ENCODE measurements around the gene COL13A1.

Gene COL13A1

GRCh38 chr10:69884024-69884367, 82.3 kb downstream of the COL13A1 start:
- no peak overlapping the region for H3K4me3 ChIP-seq (ENCODE audit: low read depth, low read length)
- no peak for TF ChIP-seq CTCF (IDR thresholded peaks at IDR 0.05; ENCODE audit: low read depth, low read length, missing control alignments)
- DNase-seq (ENCODE audit: low read depth) = no peak
- in situ Hi-C loops (cut with HindIII; ENCODE audit: low sequenced_read_pairs) = no loop called here

GRCh38 chr10:69884686-69885085, 83.0 kb downstream of the COL13A1 start:
- in situ Hi-C loops (cut with HindIII; ENCODE audit: low sequenced_read_pairs) = no loop called here
- no peak overlapping the region for H3K4me3 ChIP-seq (ENCODE audit: low read depth, low read length)
- no peak for DNase-seq (ENCODE audit: low read depth)
- TF ChIP-seq CTCF (IDR thresholded peaks at IDR 0.05; ENCODE audit: low read depth, low read length, missing control alignments) = no peak

GRCh38 chr10:69885379-69886013, 83.8 kb downstream of the COL13A1 start:
- in situ Hi-C loops (cut with HindIII; ENCODE audit: low sequenced_read_pairs) = no loop called here
- TF ChIP-seq CTCF (IDR thresholded peaks at IDR 0.05; ENCODE audit: low read depth, low read length, missing control alignments) = peak; percentile 53
- no peak for DNase-seq (ENCODE audit: low read depth)
- no peak overlapping the region for H3K4me3 ChIP-seq (ENCODE audit: low read depth, low read length)

- H3K4me3 ChIP-seq (ENCODE audit: low read depth, low read length) = no peak overlapping the region
- DNase-seq (ENCODE audit: low read depth) = no peak
- in situ Hi-C loops (cut with HindIII; ENCODE audit: low sequenced_read_pairs) = no loop called here
- no peak for TF ChIP-seq CTCF (IDR thresholded peaks at IDR 0.05; ENCODE audit: low read depth, low read length, missing control alignments)
Measured at GRCh38 chr10:69888882-69889584, 87.3 kb downstream of the COL13A1 start.

GRCh38 chr10:69890065-69890847, 88.5 kb downstream of the COL13A1 start:
- H3K4me3 ChIP-seq (ENCODE audit: low read depth, low read length) = no peak overlapping the region
- in situ Hi-C loops (cut with HindIII; ENCODE audit: low sequenced_read_pairs) = no loop called here
- TF ChIP-seq CTCF (IDR thresholded peaks at IDR 0.05; ENCODE audit: low read depth, low read length, missing control alignments) = no peak
- no peak for DNase-seq (ENCODE audit: low read depth)

GRCh38 chr10:69891057-69891617, 89.4 kb downstream of the COL13A1 start:
- no peak for TF ChIP-seq CTCF (IDR thresholded peaks at IDR 0.05; ENCODE audit: low read depth, low read length, missing control alignments)
- in situ Hi-C loops (cut with HindIII; ENCODE audit: low sequenced_read_pairs) = no loop called here
- H3K4me3 ChIP-seq (ENCODE audit: low read depth, low read length) = no peak overlapping the region
- DNase-seq (ENCODE audit: low read depth) = no peak
